Smooth muscle cell (in vitro differentiated cells): ENCODE measurements around the gene MGAT5. TPM values are rescaled to one million over a fixed set of nuclear protein-coding genes. Genes with fewer than 3 reads are reported as not detected.
A peak's percentile ranks its signal among the peaks of the same experiment; 100 is the strongest.

Experiments used
- DNase-seq: peaks from one replicate; lab custom pipeline; 2025; ENCODE audit not compliant: unreplicated experiment; lab: John Stamatoyannopoulos, UW
- H2AFZ ChIP-seq: fragments of 200-600 bp; sonication (generic); 2 replicates; pipeline ENCODE4 v1.6.0; 2016; ENCODE audit warnings: antibody characterized with exemption, low read depth, mild to moderate bottlenecking
- H3F3A ChIP-seq: fragments of 200-600 bp; sonication (generic); 2 replicates; pipeline ENCODE4 v1.6.0; 2017; ENCODE audit warnings: antibody characterized with exemption, low read depth
- H3K27ac ChIP-seq: fragments of 200-600 bp; sonication (generic); 2 replicates; pipeline ENCODE4 v1.5.1; 2016; ENCODE audit warnings: low read depth, mild to moderate bottlenecking
- H3K27me3 ChIP-seq: fragments of 200-600 bp; sonication (generic); 2 replicates; pipeline ENCODE4 v1.6.1; 2016; ENCODE audit warnings: low read depth, mild to moderate bottlenecking
- H3K36me3 ChIP-seq: fragments of 200-600 bp; sonication (generic); 2 replicates; pipeline ENCODE4 v1.5.1; 2016; ENCODE audit warnings: low read depth
- H3K4me1 ChIP-seq: fragments of 200-600 bp; sonication (generic); 2 replicates; pipeline ENCODE4 v1.5.1; 2016; ENCODE audit warnings: low read depth
- H3K4me2 ChIP-seq: fragments of 200-600 bp; sonication (generic); 2 replicates; pipeline ENCODE4 v1.6.0; 2016; ENCODE audit warnings: mild to moderate bottlenecking
- H3K4me3 ChIP-seq: fragments of 200-600 bp; sonication (generic); 2 replicates; pipeline ENCODE4 v1.5.1; 2016; ENCODE audit warnings: mild to moderate bottlenecking
- H3K79me2 ChIP-seq: fragments of 200-600 bp; sonication (generic); 2 replicates; pipeline ENCODE4 v1.6.0; 2016; ENCODE audit warnings: low read depth, mild to moderate bottlenecking
- H3K9ac ChIP-seq: fragments of 200-600 bp; sonication (generic); 2 replicates; pipeline ENCODE4 v1.6.0; 2016; ENCODE audit warnings: low read depth
- H3K9me3 ChIP-seq: fragments of 200-600 bp; sonication (generic); replicated peaks from 2 replicates; pipeline ENCODE4 v1.5.1; 2016; ENCODE audit warnings: low read depth
- H4K20me1 ChIP-seq: fragments of 200-600 bp; sonication (generic); 2 replicates; pipeline ENCODE4 v1.6.0; 2016; ENCODE audit warnings: low read depth
- CTCF ChIP-seq: fragments of 200-600 bp; sonication (generic); IDR thresholded peaks from 2 replicates; pipeline ENCODE4 v1.5.1; 2017; ENCODE audit warnings: borderline replicate concordance, mild to moderate bottlenecking, antibody characterized with exemption; ENCODE audit not compliant: insufficient read depth, poor library complexity, severe bottlenecking
- WGBS: methylation state at CpG from one replicate; pipeline ENCODE4 v1.1.7; 2016; ENCODE audit warnings: low lambda C conversion rate; 5-methylcytosine and 5-hydroxymethylcytosine counted together
- polyA plus RNA-seq: library from polyadenylated mRNA; unstranded; fragments of >200 nt; fragmentation: Nextera tagmentation; extraction: Ambion mirVana; gene quantifications from 2 replicates; pipeline ENCODE4 v1.2.1, GENCODE V29; 2016
- total RNA-seq: library from RNA; depleted of rRNA; stranded (reverse); fragments of >200 nt; gene quantifications from 2 replicates; pipeline ENCODE4 v1.2.3, GENCODE V29; 2014

The MGAT5 gene
- total and polyA plus RNA-seq, 2 experiments from 2014 or later = 4.5 to 33.8 TPM

GRCh38 chr2:134233728-134234136 lies 20.1 kb upstream of the MGAT5 start:
- Histone ChIP-seq H3F3A (peaks cover 13% of the 10 kb centered on the region), H3K79me2 (peaks cover 11% of the 10 kb centered on the region), H3K9me3 (no peaks in the 10 kb centered on the region), H3K27me3 (no peaks in the 10 kb centered on the region), H3K27ac (peak overlapping the region; percentile 81), H3K9ac (no peak overlapping the region), H3K4me2 (peak overlapping the region; percentile 67), H3K4me3 (no peak overlapping the region), H3K36me3 (no peaks in the 10 kb centered on the region), H4K20me1 (no peaks in the 10 kb centered on the region), H2AFZ (no peak overlapping the region), H3K4me1 (peaks cover 8% of the 10 kb centered on the region)
- no peak for TF ChIP-seq CTCF
- DNase-seq = no peak
- WGBS = 86% methylated on average over 2 of the region's 2 CpGs

- peaks cover 13% of the 10 kb centered on the region for H3F3A ChIP-seq
- peaks cover 8% of the 10 kb centered on the region for H3K79me2 ChIP-seq
- no peak for TF ChIP-seq CTCF
- H3K4me1 ChIP-seq = peaks cover 8% of the 10 kb centered on the region
- H3K4me3 ChIP-seq = no peak overlapping the region
- no peak overlapping the region for H3K4me2 ChIP-seq
- H3K36me3 ChIP-seq = no peaks in the 10 kb centered on the region
- H3K9me3 ChIP-seq = no peaks in the 10 kb centered on the region
- WGBS = 46% methylated on average over 1 of the region's 1 CpG
- no peak overlapping the region for H2AFZ ChIP-seq
- peaks cover 4% of the 10 kb centered on the region for H4K20me1 ChIP-seq
- H3K27me3 ChIP-seq = no peaks in the 10 kb centered on the region
- H3K9ac ChIP-seq = no peak overlapping the region
- DNase-seq = no peak
- H3K27ac ChIP-seq = peak overlapping the region; percentile 81
Measured at GRCh38 chr2:134234535-134234934, 19.3 kb upstream of the MGAT5 start.

- H3K36me3 ChIP-seq = no peaks in the 10 kb centered on the region
- no peak overlapping the region for H3K9ac ChIP-seq
- no peaks in the 10 kb centered on the region for H3K27me3 ChIP-seq
- peak overlapping the region; percentile 81 for H3K27ac ChIP-seq
- no peak overlapping the region for H3K4me2 ChIP-seq
- 79% methylated on average over 4 of the region's 4 CpGs for WGBS
- DNase-seq = no peak
- peaks cover 11% of the 10 kb centered on the region for H4K20me1 ChIP-seq
- H2AFZ ChIP-seq = no peak overlapping the region
- TF ChIP-seq CTCF = no peak
- no peak overlapping the region for H3K4me3 ChIP-seq
- H3K9me3 ChIP-seq = no peaks in the 10 kb centered on the region
- peaks cover 13% of the 10 kb centered on the region for H3F3A ChIP-seq
- H3K79me2 ChIP-seq = peaks cover 7% of the 10 kb centered on the region
- peaks cover 8% of the 10 kb centered on the region for H3K4me1 ChIP-seq
Measured at GRCh38 chr2:134235510-134236144, 18.2 kb upstream of the MGAT5 start.

- no peak overlapping the region for H3K27ac ChIP-seq
- H3K9ac ChIP-seq = no peak overlapping the region
- peaks cover 6% of the 10 kb centered on the region for H3F3A ChIP-seq
- 29% methylated on average over 3 of the region's 3 CpGs for WGBS
- H3K9me3 ChIP-seq = no peaks in the 10 kb centered on the region
- no peak overlapping the region for H3K4me2 ChIP-seq
- no peaks in the 10 kb centered on the region for H3K36me3 ChIP-seq
- H3K27me3 ChIP-seq = no peaks in the 10 kb centered on the region
- no peak overlapping the region for H3K4me3 ChIP-seq
- no peak for TF ChIP-seq CTCF
- H3K4me1 ChIP-seq = peaks cover 3% of the 10 kb centered on the region
- H2AFZ ChIP-seq = no peak overlapping the region
- no peak for DNase-seq
- peaks cover 24% of the 10 kb centered on the region for H4K20me1 ChIP-seq
- H3K79me2 ChIP-seq = peaks cover 7% of the 10 kb centered on the region
Measured at GRCh38 chr2:134238371-134238770, 15.5 kb upstream of the MGAT5 start.
